Measurements from ENCODE around the gene MUCL3. TPM values are rescaled to one million over a fixed set of nuclear protein-coding genes. Genes with fewer than 3 reads are reported as not detected.

The MUCL3 gene
- total and polyA plus RNA-seq, 10 of the 15 experiments (the other 5 are each of a cell fraction or from before 2014, with no cell fraction given), result 0.03 to 1.4 (median 0.61) TPM

- Histone ChIP-seq H3K27me3 (replicated peaks in 1 of 2; ENCODE audit: control insufficient read depth in 2 of 2, insufficient read depth in 2 of 2, low read length in 1 of 2) (no peaks in the 10 kb centered on the region), H3K79me2 (ENCODE audit: control insufficient read depth, insufficient read depth, low read length) (no peaks in the 10 kb centered on the region), H3K4me2 (ENCODE audit: control insufficient read depth, insufficient read depth) (no peak overlapping the region), H3K9me3 (replicated peaks; ENCODE audit: control insufficient read depth, insufficient read depth, low read length) (peaks cover 2% of the 10 kb centered on the region; the same call in 2 of the 3 replicates), H3K9ac (ENCODE audit: control insufficient read depth, insufficient read depth, low read length) (no peak overlapping the region), H4K20me1 (ENCODE audit: control insufficient read depth, insufficient read depth) (no peaks in the 10 kb centered on the region), H3K4me3 (no peak overlapping the region), H3K4me1 (ENCODE audit: control insufficient read depth, insufficient read depth, low read length) (peaks cover 21% of the 10 kb centered on the region), H2AFZ (ENCODE audit: control insufficient read depth, low read depth, low read length) (no peak overlapping the region), H3K27ac (ENCODE audit: control insufficient read depth, insufficient read depth) (no peak overlapping the region), H3K36me3 (ENCODE audit: control insufficient read depth in 2 of 2, insufficient read depth in 2 of 2, low read length in 1 of 2) (no peaks in the 10 kb centered on the region)
- ATAC-seq (0 out of 3 replicates have a peak, but pooled peaks have one; percentile 6), FAIRE-seq (no peak), DNase-seq (ENCODE audit: low read depth, low spot score) (peak; percentile 37)
- ChIA-PET SMC1A (ENCODE audit: uncharacterized antibody, unreplicated experiment) (no interaction called here), CTCF (interaction anchor here (1.2 kb wide), 1 partner anchor 119 kb away, joined by 3 read pairs; no protein-coding TSS in a partner anchor), POLR2A (interaction anchor here (0.5 kb wide), 1 partner anchor 1179 kb away, joined by 6 read pairs; no protein-coding TSS in a partner anchor), RAD21 (ENCODE audit: unreplicated experiment) (no interaction called here)
- in situ Hi-C loops (cut with MboI) (no loop called here), intact Hi-C loops (cut with micrococcal nuclease; ENCODE audit: unreplicated experiment) (no loop called here)
- BruUV-seq (replicated peaks), result no TSS peak
- WGBS (ENCODE audit: insufficient coverage, insufficient replicate concordance, low lambda C conversion rate, missing lambda C conversion rate), result 0% methylated on average over 5 of the region's 5 CpGs
- TF ChIP-seq SMAD5 (IDR thresholded peaks at IDR 0.05; ENCODE audit: low read depth) (no peak), PML (IDR thresholded peaks at IDR 0.05; ENCODE audit: low read length) (0 out of 2 replicates have a peak, but pooled peaks have one; percentile 23), MYB (IDR thresholded peaks at IDR 0.05; ENCODE audit: borderline replicate concordance, low read depth, low read length) (no peak), MTA3 (IDR thresholded peaks at IDR 0.05; ENCODE audit: borderline replicate concordance, low read length) (peak; percentile 57; the same call in 1 of the 2 replicates), NFIC (IDR thresholded peaks at IDR 0.05; ENCODE audit: low read depth, low read length) (peak; percentile 94), E2F8 (IDR thresholded peaks at IDR 0.05; ENCODE audit: low read depth, partially characterized antibody) (no peak), PAX5 (IDR thresholded peaks at IDR 0.05; ENCODE audit: borderline replicate concordance, low read depth, low read length) (no peak), FOS (IDR thresholded peaks at IDR 0.05; ENCODE audit: borderline replicate concordance, extremely low read depth, insufficient read length) (no peak), EED (IDR thresholded peaks at IDR 0.05; ENCODE audit: low read depth) (peak; percentile 88), IRF5 (IDR thresholded peaks at IDR 0.05; ENCODE audit: borderline replicate concordance) (peak; percentile 86), CREM (IDR thresholded peaks at IDR 0.05; ENCODE audit: low read depth) (peak; percentile 19; the same call in 1 of the 2 replicates), JUNB (IDR thresholded peaks at IDR 0.05) (peak; percentile 30), PKNOX1 (IDR thresholded peaks at IDR 0.05) (no peak), CBFB (IDR thresholded peaks at IDR 0.05; ENCODE audit: low read depth) (peak; percentile 96), MLLT1 (IDR thresholded peaks at IDR 0.05) (peak; percentile 40; the same call in 1 of the 2 replicates), MEF2B (IDR thresholded peaks at IDR 0.05; ENCODE audit: partially characterized antibody, poor library complexity, severe bottlenecking) (no peak), TCF3 (IDR thresholded peaks at IDR 0.05; ENCODE audit: borderline replicate concordance, insufficient read depth, low read depth, low read length) (no peak), IRF4 (IDR thresholded peaks at IDR 0.05; ENCODE audit: low read depth, low read length) (no peak), KAT2A (conservative IDR thresholded peaks at IDR 0.05; ENCODE audit: control insufficient read depth, low read depth, low read length) (no peak)
These were observed 11.2 kb downstream of the MUCL3 start for GRCh38 chr6:30951907-30952469.
